RWPE1 (cell line): ENCODE data around the gene NPPA.

ENCODE experiments used
- CTCF ChIA-PET: fragments of 350-600 bp; sonication (Branson Sonifier 250); formaldehyde crosslinking; extraction: SDS; loops from one replicate; lab custom pipeline; 2021; lab: Yijun Ruan, JAX
- POLR2A ChIA-PET: fragments of 400-600 bp; formaldehyde crosslinking; extraction: SDS; loops from one replicate; lab custom pipeline; 2020; ENCODE audit warnings: antibody characterized with exemption; ENCODE audit not compliant: low non-redundant PET; lab: Yijun Ruan, JAX
- DNase-seq: peaks from one replicate; pipeline ENCODE4 v3.0.0; 2012; ENCODE audit warnings: low spot score
- H3K27ac ChIP-seq: fragments of 450-650 bp; 2 replicates; pipeline ENCODE4 v1.5.1; 2017
- CTCF ChIP-seq: fragments of 450-650 bp; conservative IDR thresholded peaks from 2 replicates; pipeline ENCODE4 v1.5.1; 2017; ENCODE audit warnings: low read depth, mild to moderate bottlenecking

The NPPA gene

DNA sequence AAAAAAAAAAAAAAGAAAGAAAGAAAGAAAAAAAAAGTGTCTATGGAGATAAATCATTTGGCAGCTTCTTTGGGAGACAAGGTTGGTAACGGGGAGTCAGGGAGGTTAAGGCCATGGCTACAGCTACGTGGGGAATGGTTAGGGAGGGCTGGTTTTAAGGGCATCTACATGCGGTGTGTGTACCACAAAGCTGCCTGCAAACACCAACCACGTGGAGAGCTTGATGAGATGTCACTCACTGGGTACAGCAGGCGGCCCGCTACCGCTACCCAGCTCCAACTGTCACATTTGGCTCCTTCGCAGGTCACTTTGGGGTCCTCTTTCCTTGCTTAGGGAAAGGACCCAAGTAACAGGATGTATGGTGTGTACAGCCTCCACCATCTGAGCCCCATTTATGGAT is 6.9 kb upstream of the NPPA start:
- CTCF ChIA-PET: interaction anchor here (0.6 to 1.2 kb wide), 2 partner anchors 14 to 534 kb away, joined by 3 read pairs; no protein-coding TSS in a partner anchor
- TF ChIP-seq CTCF: no peak
- DNase-seq: no peak
- POLR2A ChIA-PET: interaction anchor here (0.6 kb wide), 1 partner anchor 62 kb away, joined by 4 read pairs; no protein-coding TSS in a partner anchor
- H3K27ac ChIP-seq: no peak overlapping the region

GRCh38 chr1:11851180-11851579 is 3.6 kb upstream of the NPPA start:
- no peak for DNase-seq
- no peak for TF ChIP-seq CTCF
- ChIA-PET CTCF (no interaction called here), POLR2A (no interaction called here)
- no peak overlapping the region for H3K27ac ChIP-seq

GRCh38 chr1:11850156-11850555 is 2.6 kb upstream of the NPPA start:
- ChIA-PET CTCF (no interaction called here), POLR2A (no interaction called here)
- H3K27ac ChIP-seq: no peak overlapping the region
- no peak for DNase-seq
- TF ChIP-seq CTCF: no peak

- CTCF ChIA-PET: interaction anchor here (0.9 to 1.2 kb wide), 2 partner anchors 9 to 10 kb away, joined by 3 to 4 read pairs; no protein-coding TSS in a partner anchor
- no peak overlapping the region for H3K27ac ChIP-seq
- POLR2A ChIA-PET: no interaction called here
- DNase-seq: no peak
- TF ChIP-seq CTCF: no peak
These were observed 754 bp upstream of the NPPA start for GRCh38 chr1:11848373-11848700.

DNA sequence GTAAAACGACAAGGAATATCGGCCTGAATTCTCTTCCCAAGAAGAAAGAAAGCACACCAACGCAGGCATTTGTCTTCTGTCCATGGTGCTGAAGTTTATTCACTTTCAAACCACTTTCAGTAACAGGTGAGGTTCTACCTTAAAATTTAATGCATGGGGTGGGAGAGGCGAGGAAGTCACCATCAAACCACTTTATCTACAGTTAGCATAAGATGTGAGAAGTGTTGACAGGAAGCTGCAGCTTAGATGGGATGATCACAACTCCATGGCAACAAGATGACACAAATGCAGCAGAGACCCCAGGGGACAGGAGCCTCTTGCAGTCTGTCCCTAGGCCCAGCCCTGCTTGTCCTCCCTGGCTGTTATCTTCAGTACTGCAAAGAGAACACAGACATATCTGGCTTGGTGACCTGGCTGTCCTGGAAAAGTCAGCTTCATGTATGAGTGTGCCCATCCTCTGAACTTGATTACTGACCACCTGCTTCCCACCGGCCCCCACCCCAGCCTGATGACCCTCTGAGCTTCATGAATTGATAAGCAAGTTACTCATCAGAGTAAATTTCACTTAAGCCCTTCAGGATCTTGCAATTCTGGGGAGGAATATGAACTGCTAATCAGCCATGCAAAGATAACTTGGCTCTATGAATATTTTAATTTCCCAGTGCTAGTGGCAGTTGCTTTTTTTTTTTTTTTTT is 1.8 kb downstream of the NPPA start:
- ChIA-PET POLR2A (no interaction called here), CTCF (interaction anchor here (0.5 kb wide), 1 partner anchor 17 kb away, joined by 4 read pairs; no protein-coding TSS in a partner anchor)
- H3K27ac ChIP-seq: no peak overlapping the region
- peak; percentile 43 for DNase-seq
- TF ChIP-seq CTCF: no peak

DNA sequence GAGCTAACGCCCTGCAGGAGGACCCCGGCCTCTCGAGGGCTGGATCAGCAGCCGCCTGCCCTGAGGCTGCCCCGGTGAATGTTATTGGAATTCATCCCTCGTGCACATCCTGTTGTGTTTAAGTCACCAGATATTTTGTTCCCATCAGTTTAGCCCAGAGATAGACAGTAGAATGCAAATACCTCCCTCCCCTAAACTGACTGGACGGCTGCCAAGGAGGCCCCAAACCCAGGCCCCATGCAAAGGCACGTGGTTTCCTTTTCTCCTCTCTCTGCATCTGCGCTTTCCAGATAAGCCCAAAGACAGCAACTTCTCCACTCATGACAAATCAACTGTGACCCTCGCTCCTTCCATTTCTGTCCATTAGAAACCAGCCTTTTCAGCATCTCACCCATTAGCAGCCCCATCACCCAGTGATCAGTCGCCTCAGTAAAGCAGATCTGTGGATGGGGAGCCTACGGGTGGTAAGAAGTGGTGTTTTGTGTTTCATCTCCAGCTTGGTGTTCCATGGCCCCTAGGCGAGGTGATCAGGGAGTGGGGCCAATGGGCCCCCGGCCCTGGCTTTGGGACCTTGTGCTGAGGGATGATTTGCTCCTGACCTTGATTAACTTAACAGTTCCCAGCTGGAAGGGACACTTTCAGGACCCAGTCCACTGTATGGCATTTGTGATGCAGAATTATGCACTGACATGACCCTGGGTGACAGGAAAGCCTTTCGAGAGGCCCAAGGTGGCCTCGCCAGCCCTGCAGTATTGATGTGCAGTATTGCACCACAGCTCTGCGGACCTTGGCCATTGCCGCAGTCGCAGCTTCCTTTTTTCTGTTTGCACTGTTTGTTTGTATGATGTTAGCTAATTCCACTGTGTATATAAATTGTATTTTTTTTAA is 5.2 kb downstream of the NPPA start:
- POLR2A ChIA-PET: no interaction called here
- DNase-seq: no peak
- no peak for TF ChIP-seq CTCF
- no peak overlapping the region for H3K27ac ChIP-seq
- CTCF ChIA-PET: interaction anchor here (0.6 to 0.7 kb wide), 2 partner anchors 9 to 283 kb away, joined by 4 read pairs; no protein-coding TSS in a partner anchor
